Thyroid gland (tissue), 4 donors: Measurements from ENCODE around the gene CFAP221. TPM values are rescaled to one million over a fixed set of nuclear protein-coding genes. Genes with fewer than 3 reads are reported as not detected.

Experiments used
- DNase-seq, 2 donors: peaks; one replicate each; pipeline ENCODE4 v3.0.0-alpha.2; 2019
- H3K27ac ChIP-seq, 3 donors: fragments of 200-600 bp; sonication (generic); 1 replicate in 2 of 3; 2 replicates in 1 of 3; pipeline ENCODE4 v1.5.1; 2016 to 2019; ENCODE audit warnings: mild to moderate bottlenecking in 1 of 3, moderate library complexity in 1 of 3
- H3K27me3 ChIP-seq: fragments of 200-600 bp; sonication (generic); one replicate; pipeline ENCODE4 v1.5.1; 2019
- H3K36me3 ChIP-seq, 2 donors: fragments of 200-600 bp; sonication (generic); one replicate each; pipeline ENCODE4 v1.5.1; 2016 to 2019
- H3K4me1 ChIP-seq, 2 donors: fragments of 200-600 bp; sonication (generic); one replicate each; pipeline ENCODE4 v1.5.1; 2017 to 2019
- H3K4me3 ChIP-seq, 3 donors: fragments of 200-600 bp; sonication (generic); replicated peaks in 1 of 3; 1 replicate in 2 of 3; 2 replicates in 1 of 3; pipeline ENCODE4 v1.5.1; 2016; ENCODE audit warnings: mild to moderate bottlenecking in 1 of 3
- H3K9me3 ChIP-seq: fragments of 200-600 bp; sonication (generic); one replicate; pipeline ENCODE4 v1.5.1; 2017
- CTCF ChIP-seq, 6 experiments: fragments of 200-600 bp in 3 of 6; fragments of 450-650 bp in 3 of 6; sonication (generic) in 3 of 6; IDR thresholded peaks; one replicate each; pipeline ENCODE4 v1.5.1; 2016 to 2019; ENCODE audit warnings: antibody characterized with exemption in 6 of 6, mild to moderate bottlenecking in 2 of 6, inconsistent platforms in 1 of 6, moderate library complexity in 1 of 6
- POLR2A ChIP-seq, 2 donors: fragments of 450-650 bp; IDR thresholded peaks; one replicate each; pipeline ENCODE4 v1.6.1; 2017; ENCODE audit warnings: antibody characterized with exemption in 2 of 2, mild to moderate bottlenecking in 2 of 2, moderate library complexity in 1 of 2
- WGBS, 2 donors: methylation state at CpG; one replicate each; pipeline ENCODE4 v1.1.5; 2017; 5-methylcytosine and 5-hydroxymethylcytosine counted together
- intact Hi-C: fragments of 100-400 bp; cut with DNase I; formaldehyde crosslinking; loops from one replicate; pipeline ENCODE4 v1.15.1; 2023
- total RNA-seq, 4 donors: library from RNA; depleted of rRNA; stranded (reverse); fragments of >200 nt; gene quantifications; one replicate each; pipeline ENCODE4 v1.2.3, GENCODE V29; 2016

The CFAP221 gene
- total RNA-seq, 4 donors from 2014 or later: 1.6 to 13.1 (median 9.7) TPM

GRCh38 chr2:119533560-119533959, 10.7 kb upstream of the CFAP221 start:
- WGBS, 2 donors: 70 to 81% methylated on average over 1 of the region's 1 CpG
- intact Hi-C loops: no loop called here

GRCh38 chr2:119536211-119536610, 8.0 kb upstream of the CFAP221 start:
- no peak for DNase-seq
- WGBS, 2 donors: 69 to 72% methylated on average over 6 of the region's 6 CpGs
- no peak for TF ChIP-seq CTCF (IDR thresholded peaks at IDR 0.05)
- TF ChIP-seq POLR2A (IDR thresholded peaks at IDR 0.05): no peak
- Histone ChIP-seq H3K27ac (no peak overlapping the region), H3K9me3 (no peaks in the 10 kb centered on the region), H3K4me3 (no peak overlapping the region), H3K27me3 (no peaks in the 10 kb centered on the region), H3K36me3 (no peaks in the 10 kb centered on the region), H3K4me1 (no peaks in the 10 kb centered on the region)
- intact Hi-C loops: no loop called here

More at GRCh38 chr2:119533560-119533959, 10.7 kb upstream of the CFAP221 start:
- no peaks in the 10 kb centered on the region for H3K9me3 ChIP-seq
- no peaks in the 10 kb centered on the region for H3K4me1 ChIP-seq
- TF ChIP-seq CTCF (IDR thresholded peaks at IDR 0.05) (no peak), POLR2A (IDR thresholded peaks at IDR 0.05) (no peak)
- H3K27me3 ChIP-seq: no peaks in the 10 kb centered on the region
- no peak for DNase-seq
- H3K4me3 ChIP-seq: no peak overlapping the region
- H3K36me3 ChIP-seq: no peaks in the 10 kb centered on the region
- no peak overlapping the region for H3K27ac ChIP-seq

GRCh38 chr2:119536707-119537106, 7.5 kb upstream of the CFAP221 start:
- H3K27ac ChIP-seq: no peak overlapping the region
- H3K4me1 ChIP-seq: no peaks in the 10 kb centered on the region
- no peak for DNase-seq
- WGBS, 2 donors: 85 to 91% methylated on average over 1 of the region's 1 CpG
- H3K9me3 ChIP-seq: no peaks in the 10 kb centered on the region
- H3K4me3 ChIP-seq: no peak overlapping the region
- TF ChIP-seq POLR2A (IDR thresholded peaks at IDR 0.05): no peak
- TF ChIP-seq CTCF (IDR thresholded peaks at IDR 0.05): no peak
- no peaks in the 10 kb centered on the region for H3K36me3 ChIP-seq
- no peaks in the 10 kb centered on the region for H3K27me3 ChIP-seq
- intact Hi-C loops: no loop called here

GRCh38 chr2:119537792-119538191, 6.5 kb upstream of the CFAP221 start:
- Histone ChIP-seq H3K9me3 (no peaks in the 10 kb centered on the region), H3K27me3 (no peaks in the 10 kb centered on the region), H3K4me1 (no peaks in the 10 kb centered on the region), H3K4me3 (no peak overlapping the region), H3K36me3 (no peaks in the 10 kb centered on the region), H3K27ac (no peak overlapping the region)
- intact Hi-C loops: no loop called here
- no peak for DNase-seq
- TF ChIP-seq POLR2A (IDR thresholded peaks at IDR 0.05) (no peak), CTCF (IDR thresholded peaks at IDR 0.05) (no peak)

GRCh38 chr2:119541476-119541875, 2.8 kb upstream of the CFAP221 start:
- Histone ChIP-seq H3K36me3 (no peaks in the 10 kb centered on the region), H3K27me3 (no peaks in the 10 kb centered on the region), H3K27ac (no peak overlapping the region), H3K9me3 (no peaks in the 10 kb centered on the region), H3K4me3 (no peak overlapping the region), H3K4me1 (peaks cover 4 to 8% of the 10 kb centered on the region in 2 donors)
- TF ChIP-seq CTCF (IDR thresholded peaks at IDR 0.05): no peak
- no peak for TF ChIP-seq POLR2A (IDR thresholded peaks at IDR 0.05)
- no peak for DNase-seq
- intact Hi-C loops: no loop called here
- WGBS, 2 donors: 69 to 75% methylated on average over 2 of the region's 2 CpGs
